Cerebellar cortex (tissue), 1 donor: ENCODE measurements around the gene KCNN2.

Experiments used
- DNase-seq: peaks from one replicate; pipeline ENCODE4 v3.0.0-alpha.2; 2015; ENCODE audit warnings: low spot score

KCNN2 gene

DNA sequence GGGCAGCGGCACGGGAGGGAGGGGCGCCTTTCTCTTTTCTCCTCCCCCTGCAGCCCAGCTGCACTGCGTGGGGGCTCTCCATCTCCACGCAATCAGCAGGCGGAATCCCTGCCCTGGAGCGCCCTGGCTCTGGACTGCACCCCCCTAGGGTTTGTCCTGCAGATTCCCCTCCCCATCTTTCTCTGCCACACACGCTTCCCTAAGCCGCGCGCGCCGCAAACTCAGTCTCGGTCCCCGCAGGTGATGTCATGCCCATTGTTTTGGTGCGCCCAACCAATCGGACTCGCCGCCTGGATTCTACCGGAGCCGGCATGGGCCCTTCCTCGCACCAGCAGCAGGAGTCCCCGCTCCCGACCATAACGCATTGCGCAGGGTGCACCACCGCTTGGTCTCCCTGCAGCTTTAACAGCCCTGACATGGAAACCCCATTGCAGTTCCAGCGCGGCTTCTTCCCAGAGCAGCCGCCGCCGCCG, at the start of gene KCNN2:
Gene KCNN2 (plus strand): TSS at position 347 of the 473 bp plus-strand sequence. CDS start 70 bp downstream, at position 417.
- peak; percentile 90 for DNase-seq

DNA sequence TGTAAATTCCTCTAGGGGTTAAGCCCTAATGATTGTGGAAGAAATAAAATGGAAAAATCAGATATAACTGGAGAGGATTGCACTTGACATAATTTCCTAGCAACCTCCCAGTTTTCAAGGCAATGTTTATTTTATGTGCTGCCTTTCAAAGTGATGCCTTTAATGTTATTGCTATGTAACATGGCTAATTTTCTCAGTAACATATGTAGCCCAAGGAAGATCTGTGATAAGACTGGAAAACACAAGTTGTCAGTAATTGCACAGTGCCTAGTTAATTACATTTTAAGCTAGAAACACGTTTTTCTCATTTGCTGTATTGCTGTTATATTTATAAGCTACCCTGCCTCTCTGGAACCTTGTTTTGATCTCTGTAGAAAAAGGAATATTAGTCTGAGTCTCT, 49.2 kb upstream of the KCNN2 start:
- no peak for DNase-seq

DNA sequence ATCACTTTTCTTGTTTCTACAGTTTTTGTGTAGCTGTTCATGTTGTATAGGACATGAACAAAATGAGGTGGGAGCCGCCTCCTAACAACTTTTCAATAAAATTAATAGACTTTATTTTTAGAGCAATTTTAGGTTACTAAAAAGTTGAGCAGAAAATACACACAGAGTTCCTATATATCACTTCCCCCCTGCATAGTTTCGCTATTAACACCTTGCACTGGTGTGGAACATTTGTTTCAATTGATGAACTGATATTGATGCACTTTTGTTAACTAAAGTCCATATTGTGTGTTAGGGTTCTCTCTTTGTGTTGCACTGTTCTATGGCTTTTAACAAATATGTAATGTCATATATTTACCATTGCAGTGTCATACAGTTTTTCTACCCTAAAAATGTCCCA, 47.8 kb upstream of the KCNN2 start:
- DNase-seq, result no peak

DNA sequence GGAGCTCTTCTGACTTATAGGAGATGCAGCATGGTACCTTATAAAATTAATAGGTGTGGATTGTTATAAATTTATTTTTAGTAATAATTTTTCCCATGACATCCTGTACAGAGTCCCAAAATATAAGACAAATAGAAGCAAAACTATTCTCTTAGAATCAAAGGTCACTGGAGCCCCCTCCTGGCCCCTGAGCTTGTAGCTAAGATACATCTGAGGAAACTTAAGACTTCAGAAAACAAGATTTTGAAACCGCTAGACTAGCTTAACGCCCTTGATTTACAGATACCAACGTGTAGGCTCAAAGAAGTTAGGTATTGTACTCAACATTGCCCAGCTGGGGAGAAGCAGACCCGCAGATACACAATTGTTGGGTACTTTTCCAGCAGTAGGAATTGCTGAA, 45.7 kb upstream of the KCNN2 start:
- no peak for DNase-seq

DNA sequence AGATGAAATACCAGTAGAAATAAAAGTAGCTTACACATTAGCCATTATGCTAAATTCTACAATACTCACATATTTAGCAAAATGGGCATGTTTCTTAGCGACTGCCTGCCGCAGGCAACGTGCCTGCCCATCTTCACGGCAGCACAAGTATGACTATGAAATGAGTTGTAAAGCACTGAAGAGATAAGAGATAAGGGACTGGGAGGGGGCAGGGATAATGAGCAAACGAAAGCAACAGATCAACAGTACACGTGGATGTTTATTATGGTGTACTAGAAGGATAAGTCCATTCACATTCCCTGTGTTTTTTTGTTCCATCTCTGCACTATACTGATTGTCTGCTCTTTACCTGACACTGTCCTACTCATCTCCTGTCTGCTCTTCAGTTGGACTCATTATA, 44.1 kb upstream of the KCNN2 start:
- no peak for DNase-seq

DNA sequence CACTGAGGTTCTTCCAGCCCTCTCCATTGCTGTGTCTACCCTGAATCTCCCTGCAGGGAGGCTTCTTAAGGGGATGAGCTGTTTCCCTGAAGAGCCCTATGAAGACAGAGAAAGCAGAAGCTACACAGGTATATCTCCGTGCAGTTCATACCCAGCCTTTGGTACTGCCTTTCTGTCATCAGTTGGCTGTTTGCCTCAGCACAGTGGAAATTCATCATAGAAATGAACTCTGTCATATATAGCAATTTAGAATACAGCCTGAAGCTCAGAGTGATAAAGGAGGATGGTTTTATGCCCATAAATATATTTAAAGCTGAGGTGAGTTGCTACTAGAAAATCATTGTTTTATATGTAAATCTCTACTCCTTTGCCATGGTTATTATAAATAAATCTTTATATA, 42.6 kb upstream of the KCNN2 start:
- DNase-seq, result no peak

DNA sequence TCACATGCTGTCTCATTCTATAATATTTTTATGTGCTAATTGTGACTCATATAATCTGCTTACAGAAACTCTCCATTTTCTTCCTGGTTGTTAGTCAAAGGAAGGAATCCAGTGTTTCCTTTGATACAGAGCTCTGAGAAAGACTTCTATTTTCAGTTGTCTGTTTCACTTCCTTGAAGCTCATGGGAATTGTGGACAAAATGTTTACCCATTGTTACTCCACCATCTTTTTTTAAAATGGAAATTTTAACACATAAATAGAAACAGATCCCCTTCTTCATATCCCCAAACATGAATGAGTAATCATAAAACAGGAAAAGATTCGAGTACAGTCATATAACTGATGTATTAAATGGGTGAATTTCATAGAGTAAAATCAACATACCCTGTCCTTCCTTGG, 42.0 kb upstream of the KCNN2 start:
- no peak for DNase-seq

DNA sequence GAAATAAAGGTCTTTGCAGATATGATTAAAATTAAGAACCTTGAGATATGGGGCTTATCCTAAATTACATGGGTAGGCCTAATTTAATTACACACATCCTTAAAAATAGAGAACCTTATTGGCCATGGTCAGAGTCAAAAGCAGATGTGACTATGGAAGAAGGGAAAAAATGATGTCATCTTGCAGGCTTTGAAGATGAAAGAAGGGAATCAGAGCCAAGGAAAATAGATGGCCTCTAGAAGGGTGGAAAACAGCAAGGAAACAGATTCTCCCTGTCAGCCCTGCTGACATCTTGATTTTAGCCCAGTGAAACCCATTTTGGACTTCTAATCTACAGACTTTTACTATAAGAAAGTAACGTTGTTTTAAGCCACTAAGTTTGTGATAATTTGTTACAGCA, 37.6 kb upstream of the KCNN2 start:
- no peak for DNase-seq

DNA sequence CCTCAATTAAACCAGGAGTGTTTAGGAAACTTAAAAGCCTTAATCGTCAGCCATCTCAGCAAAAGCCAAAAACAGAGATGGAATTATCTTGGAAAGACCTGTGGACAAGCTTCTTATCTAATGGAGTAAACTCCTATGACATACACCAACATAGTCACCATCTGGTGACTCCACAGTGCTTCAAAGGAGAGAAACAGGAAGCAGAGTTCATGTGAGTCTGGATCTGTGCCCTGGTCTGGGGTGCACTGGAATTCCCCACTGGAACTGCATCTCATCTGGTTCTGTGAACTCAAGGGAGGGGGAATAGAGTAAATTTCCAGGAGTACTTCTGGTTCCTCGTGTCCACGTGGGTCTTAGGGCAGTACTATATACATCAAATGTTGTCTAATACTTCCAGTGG, 36.3 kb upstream of the KCNN2 start:
- DNase-seq, result no peak

DNA sequence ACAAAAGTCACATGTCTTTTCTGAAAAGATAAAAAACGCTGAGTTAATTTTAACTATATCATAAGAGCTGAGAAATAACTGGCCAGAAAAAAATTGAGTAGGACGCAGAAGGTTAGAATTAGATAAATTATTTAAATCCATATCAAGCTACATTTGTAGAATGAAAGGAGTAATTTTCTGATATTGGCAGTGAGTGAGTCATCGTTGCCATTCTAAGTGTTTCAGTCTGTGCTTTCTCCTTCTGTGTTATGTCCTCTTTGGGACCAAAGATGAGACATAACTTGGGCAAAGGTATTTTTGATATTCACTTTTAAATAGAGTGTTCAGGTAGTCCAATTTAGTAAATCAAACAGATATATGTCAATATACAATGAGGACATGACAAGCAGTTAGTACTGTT, 34.4 kb upstream of the KCNN2 start:
- no peak for DNase-seq

DNA sequence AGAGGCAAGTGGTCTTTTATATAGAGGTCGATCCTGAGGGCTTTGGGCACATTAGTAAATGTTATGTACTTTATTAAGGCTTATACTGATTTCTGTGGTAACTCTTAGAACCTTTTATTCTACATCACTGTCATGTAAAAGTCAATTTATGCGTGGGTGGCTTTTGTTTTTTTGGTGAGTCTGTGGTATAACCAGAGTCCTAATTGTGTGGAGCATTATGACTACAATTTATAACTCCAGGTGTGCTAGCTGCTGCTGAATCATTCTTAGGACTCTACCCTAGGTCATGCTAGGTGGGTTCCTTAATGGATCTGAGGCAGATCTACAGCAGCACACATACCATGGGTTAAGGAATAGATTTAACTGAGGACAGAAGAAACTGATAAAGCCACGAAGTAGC, 33.9 kb upstream of the KCNN2 start:
- no peak for DNase-seq

DNA sequence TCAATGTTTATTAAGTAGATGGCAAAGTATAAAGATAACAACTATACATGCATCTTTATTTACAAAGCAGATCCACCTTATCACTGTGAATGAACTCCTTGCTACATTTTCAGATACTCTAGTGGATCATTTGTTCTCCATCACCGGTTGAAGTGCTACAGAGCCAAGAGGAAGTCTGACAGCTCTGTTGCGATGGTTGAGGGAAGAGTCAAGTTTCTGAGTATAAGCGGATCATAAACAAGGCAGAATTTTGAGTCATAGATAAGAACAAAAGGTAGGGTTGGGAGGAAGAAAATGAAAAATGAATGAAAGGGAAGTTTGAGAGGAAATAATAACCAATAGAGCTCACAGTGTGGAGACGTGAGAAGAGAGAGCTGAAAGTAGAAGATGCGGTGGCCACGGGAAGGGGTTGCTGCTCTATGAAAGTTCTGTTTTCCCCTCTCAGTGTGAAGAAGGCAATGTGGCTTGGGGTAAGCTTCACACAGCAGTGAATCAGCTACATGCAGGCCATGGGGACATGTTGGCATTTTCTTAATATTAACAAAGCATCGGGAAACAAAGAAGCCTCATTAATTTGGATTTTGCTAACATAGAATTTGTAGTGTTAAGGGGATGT, 30.8 kb upstream of the KCNN2 start:
- no peak for DNase-seq

DNA sequence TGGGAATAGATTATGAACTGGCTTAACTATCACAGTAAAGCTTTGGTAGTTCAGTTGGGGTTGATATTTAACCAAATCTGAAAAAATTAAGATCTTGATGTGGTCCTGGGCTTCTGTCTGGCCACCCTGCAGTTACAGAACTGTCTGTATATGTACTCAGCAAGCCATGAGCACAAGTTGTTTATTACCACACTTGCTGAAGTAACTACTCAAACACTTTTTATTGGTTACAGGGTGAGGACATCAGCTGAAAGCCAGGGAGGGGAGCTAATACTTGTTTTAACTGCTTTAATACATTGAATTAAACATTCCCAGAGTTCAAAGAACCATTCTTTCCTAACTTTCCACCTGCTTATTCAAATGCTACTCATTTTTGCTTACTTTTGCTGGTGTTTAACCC, 29.4 kb upstream of the KCNN2 start:
- no peak for DNase-seq

DNA sequence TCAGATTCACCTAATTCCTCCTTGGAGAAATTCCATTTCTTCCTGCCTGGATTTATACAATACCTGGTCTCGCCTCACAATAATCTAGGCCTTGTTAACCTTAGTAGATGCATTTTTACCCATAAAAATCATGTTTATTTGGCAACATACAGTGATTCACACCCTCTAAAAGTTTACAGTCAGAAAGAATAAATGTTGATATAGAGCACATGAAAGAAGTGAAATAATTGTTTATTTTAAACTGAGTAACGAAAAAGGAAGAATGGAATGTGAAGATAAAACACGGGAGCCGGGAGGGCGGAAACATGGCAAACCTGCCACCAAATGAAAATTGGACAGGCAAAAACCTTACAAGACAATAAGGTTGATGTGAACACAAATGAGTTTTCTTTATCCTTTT, 28.9 kb upstream of the KCNN2 start:
- no peak for DNase-seq

DNA sequence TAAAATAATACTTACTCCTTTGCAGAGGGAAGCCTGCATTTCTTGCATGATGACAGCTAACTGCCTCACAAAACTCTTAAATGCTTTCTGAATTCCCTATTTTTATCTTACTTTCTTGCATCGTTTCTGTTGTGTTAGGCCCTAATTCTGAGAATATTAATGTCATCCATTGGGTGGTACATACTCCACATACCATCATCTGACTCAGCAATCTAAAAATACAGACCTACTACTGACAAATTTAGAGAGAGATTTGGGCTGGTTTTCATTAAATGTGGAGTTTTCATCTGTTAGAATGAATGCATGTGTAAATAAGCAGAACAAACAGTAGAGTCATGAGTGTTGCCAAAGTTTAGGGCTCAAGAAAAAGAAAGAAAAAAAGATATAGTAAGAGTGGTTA, 26.5 kb upstream of the KCNN2 start:
- DNase-seq, result no peak

DNA sequence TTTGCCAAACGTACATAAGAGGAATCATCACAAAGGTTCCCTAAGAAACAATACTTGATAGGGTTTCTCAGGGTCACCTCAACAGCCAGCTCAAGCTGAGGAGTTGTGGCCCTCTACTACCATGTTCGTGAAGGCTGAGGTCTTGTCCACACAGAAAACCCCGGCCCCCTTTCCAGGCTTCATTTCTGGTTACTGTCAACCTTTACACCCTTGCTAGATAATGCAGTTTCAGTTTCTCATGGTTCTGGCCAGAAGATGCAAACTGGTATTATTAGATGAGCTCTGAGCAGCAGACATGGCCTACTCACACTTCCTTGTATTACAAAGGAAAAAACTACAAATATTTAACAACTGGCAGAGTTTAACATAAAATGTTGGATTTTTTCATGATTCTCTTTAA, 22.8 kb upstream of the KCNN2 start:
- no peak for DNase-seq

DNA sequence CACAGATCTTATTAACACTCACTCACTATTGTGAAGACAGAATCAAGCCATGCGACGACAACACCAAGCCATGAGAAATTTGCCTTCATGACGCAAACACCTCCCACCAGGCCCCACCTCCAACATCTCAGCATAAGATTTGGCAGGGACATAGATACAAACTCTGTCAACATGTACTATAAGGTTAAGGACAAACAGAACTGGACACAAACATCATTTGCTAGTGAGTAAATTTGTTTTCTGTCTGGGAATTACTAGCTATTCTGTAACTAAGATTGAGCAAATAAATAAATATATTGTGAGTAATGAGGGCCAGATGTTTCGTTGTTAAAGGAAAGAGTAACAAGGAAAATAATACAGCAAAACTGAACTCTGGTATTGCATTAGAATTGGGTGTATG, 15.7 kb upstream of the KCNN2 start:
- no peak for DNase-seq

DNA sequence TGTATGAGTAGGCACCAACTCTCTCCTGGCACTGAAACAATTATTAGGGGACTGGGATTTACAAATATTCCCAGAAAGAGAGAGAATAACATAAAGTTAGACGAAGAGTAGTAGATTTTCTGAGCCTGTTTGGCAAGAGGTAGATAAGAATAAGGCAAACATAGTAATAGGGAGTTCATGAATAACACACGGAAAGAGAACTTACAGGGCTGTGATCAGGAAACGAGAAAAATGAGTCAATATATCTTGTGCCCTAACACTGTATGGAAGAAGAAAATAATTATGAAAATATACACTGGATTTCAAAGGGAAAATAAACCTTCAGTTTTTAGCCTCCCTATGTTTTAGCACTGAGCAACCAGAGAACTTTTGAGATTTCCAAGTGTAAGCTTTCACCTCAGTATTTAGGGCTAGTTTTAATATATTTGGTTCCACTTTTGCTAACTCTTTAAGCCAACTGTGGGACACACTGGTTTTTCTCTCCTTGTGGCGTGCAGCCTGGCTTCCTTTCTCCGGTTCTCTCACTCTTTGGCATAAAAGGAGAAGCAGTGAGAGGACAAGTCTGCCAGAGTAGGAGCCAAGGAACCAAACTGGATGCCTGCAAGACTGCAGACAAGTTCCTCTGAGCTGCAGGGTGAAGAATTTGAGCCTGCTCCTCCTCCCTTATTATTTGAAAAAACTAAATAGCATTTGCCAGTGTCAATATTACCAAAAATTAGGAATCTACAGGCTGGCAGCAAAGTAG, 6.6 kb upstream of the KCNN2 start:
- no peak for DNase-seq

DNA sequence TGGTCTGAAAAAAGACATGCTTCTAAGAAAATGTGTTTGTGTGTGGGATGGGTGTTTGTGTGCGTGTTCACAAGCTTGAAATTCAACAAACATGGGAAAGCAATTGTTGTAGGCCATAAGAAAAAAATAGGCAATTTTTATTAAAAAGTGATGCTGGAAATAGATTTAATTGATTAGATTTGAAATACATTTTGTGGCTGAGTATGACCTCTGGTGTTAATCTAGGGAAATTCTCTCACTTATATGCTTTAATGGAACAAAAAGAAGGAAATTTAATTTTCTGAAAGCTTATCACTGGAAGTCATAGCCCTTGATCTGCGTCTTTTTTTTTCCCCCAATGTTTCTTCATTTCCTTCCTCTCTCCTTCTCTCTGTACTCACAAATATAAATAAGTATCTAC, 3.5 kb upstream of the KCNN2 start:
- DNase-seq, result no peak

DNA sequence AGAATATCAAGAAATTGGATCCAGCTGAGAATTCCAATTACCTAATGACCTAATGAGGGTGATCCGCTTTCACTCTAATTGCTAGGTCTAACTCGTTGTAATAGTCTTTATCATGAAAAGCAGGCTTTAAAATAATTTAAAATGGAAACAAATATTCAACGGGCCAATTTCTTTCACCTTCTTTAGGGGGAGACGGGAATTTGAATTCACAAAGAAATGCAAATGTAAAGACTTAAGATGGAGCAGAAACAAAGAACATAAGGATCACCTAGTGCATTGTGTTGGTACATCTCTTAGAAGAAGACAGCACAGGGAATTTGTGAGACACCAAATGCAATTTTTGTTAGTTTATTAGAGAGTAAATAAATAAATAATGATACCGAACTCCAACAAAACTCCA, 1.5 kb upstream of the KCNN2 start:
- DNase-seq, result peak; percentile 13

DNA sequence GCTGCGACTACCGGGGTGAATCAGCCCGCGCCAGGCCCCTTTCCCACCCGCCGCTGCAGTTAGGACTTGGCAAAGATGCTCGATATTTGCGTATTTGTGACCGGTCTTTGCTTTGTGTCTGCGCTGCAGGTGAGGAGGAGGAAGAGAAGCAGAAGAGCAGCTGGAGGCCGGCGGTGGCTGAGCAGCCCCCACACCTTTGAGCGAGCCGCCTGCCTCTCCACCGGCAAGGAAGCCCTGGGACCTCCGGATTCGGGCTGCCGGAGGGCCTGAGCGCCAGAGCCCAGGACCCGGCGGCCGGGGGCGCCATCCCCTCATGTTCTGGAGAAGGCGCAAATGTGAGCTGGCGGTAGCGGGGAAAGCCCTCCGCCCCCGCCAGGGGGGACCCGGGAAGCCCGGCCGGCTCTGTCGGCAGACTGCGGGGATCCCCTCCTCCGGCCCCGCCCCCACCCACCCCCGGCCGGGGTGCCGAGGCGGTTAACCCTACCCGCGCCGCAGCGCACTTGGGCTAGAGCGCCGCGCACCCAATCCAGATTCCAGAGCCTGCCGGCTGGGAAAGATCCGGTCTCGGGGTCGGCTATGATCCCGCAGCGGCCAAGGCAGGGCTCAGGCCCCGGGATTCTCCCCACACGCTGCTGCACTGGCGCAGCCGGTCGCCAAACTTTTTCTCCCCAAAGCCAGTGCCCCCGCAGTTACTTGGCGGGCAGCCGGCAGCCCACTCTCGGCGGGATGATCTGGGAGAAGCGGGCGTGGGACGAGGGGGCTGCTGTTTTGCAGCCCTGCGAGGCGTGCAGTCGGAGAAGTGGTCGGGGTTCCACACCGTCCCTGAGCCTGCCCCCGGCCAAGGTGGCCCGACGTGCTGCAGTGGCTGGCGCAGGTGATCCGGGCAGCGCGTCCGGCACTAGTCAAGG, 800 bp upstream of the KCNN2 start:
- DNase-seq, result peak; percentile 27

DNA sequence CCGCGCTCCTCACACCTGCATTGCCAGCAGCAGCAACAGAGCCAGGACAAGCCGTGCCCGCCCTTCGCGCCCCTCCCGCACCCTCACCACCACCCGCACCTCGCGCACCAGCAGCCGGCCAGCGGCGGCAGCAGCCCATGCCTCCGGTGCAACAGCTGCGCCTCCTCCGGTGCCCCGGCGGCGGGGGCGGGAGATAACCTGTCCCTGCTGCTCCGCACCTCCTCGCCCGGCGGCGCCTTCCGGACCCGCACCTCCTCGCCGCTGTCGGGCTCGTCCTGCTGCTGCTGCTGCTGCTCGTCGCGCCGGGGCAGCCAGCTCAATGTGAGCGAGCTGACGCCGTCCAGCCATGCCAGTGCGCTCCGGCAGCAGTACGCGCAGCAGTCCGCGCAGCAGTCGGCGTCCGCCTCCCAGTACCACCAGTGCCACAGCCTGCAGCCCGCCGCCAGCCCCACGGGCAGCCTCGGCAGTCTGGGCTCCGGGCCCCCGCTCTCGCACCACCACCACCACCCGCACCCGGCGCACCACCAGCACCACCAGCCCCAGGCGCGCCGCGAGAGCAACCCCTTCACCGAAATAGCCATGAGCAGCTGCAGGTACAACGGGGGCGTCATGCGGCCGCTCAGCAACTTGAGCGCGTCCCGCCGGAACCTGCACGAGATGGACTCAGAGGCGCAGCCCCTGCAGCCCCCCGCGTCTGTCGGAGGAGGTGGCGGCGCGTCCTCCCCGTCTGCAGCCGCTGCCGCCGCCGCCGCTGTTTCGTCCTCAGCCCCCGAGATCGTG, 517 bp downstream of the KCNN2 start:
- DNase-seq, result no peak
